Stomach (tissue), 4 donors: ENCODE measurements around the gene GREM2.

Experiments
- CTCF ChIP-seq, 7 experiments: fragments of 450-650 bp in 4 of 7; fragments of 200-600 bp in 3 of 7; sonication (generic) in 3 of 7; IDR thresholded peaks; one replicate each; pipeline ENCODE4 v1.5.1; 2016 to 2019; ENCODE audit warnings: antibody characterized with exemption in 7 of 7, control low read depth in 2 of 7, mild to moderate bottlenecking in 1 of 7
- POLR2A ChIP-seq, 4 donors: fragments of 450-650 bp; IDR thresholded peaks; one replicate each; pipeline ENCODE4 v1.6.1; 2016; ENCODE audit warnings: antibody characterized with exemption in 4 of 4, control low read depth in 2 of 4, mild to moderate bottlenecking in 1 of 4, moderate library complexity in 1 of 4
- POLR2AphosphoS5 ChIP-seq, 3 donors: sonication (generic); formaldehyde crosslinking; IDR thresholded peaks; one replicate each; pipeline ENCODE4 v1.6.1; 2016; ENCODE audit warnings: antibody characterized with exemption in 3 of 3

GRCh38 chr1:240591564-240591963 is 20.4 kb downstream of the GREM2 start:
- TF ChIP-seq POLR2AphosphoS5 (IDR thresholded peaks at IDR 0.05) (no peak), POLR2A (IDR thresholded peaks at IDR 0.05) (no peak), CTCF (IDR thresholded peaks at IDR 0.05) (no peak)
